HUES64 (cell line): ENCODE data around the gene RIC3.
"Not testable (repeated sequence)": the region's sequence is repeated elsewhere in the genome, so short reads cannot be mapped to it uniquely, and the experiment has no call there.

ENCODE experiments used
- H3K27ac ChIP-seq: 2 replicates; pipeline ENCODE4 v1.7.0; 2013; ENCODE audit warnings: low read depth, low read length, inconsistent platforms
- H3K27me3 ChIP-seq: 2 replicates; pipeline ENCODE4 v1.6.1; 2013; ENCODE audit warnings: mild to moderate bottlenecking, low read length; ENCODE audit not compliant: insufficient read depth
- H3K36me3 ChIP-seq: 2 replicates; pipeline ENCODE4 v1.6.1; 2013; ENCODE audit warnings: mild to moderate bottlenecking, low read length; ENCODE audit not compliant: insufficient read depth
- H3K4me1 ChIP-seq: 2 replicates; pipeline ENCODE4 v1.6.1; 2013; ENCODE audit warnings: mild to moderate bottlenecking, low read length, moderate library complexity; ENCODE audit not compliant: insufficient read depth
- H3K4me3 ChIP-seq: 2 replicates; pipeline ENCODE4 v1.5.1; 2013; ENCODE audit warnings: mild to moderate bottlenecking, low read length, moderate library complexity
- H3K9ac ChIP-seq: 2 replicates; pipeline ENCODE4 v1.6.1; 2013; ENCODE audit warnings: mild to moderate bottlenecking, low read depth, low read length
- H3K9me3 ChIP-seq: 2 replicates; pipeline ENCODE4 v1.6.1; 2013; ENCODE audit warnings: low read depth, low read length; ENCODE audit not compliant: insufficient read depth
- WGBS: fragments of 150-250, 120-280 bp; methylation state at CpG from one replicate; pipeline ENCODE4 v1.1.7; 2013; ENCODE audit warnings: missing lambda C conversion rate; 5-methylcytosine and 5-hydroxymethylcytosine counted together

Gene RIC3

GRCh38 chr11:8183111-8183510 lies 14.3 kb upstream of the RIC3 start:
- H3K27me3 ChIP-seq = no peaks in the 10 kb centered on the region
- no peaks in the 10 kb centered on the region for H3K4me1 ChIP-seq
- H3K9me3 ChIP-seq = no peaks in the 10 kb centered on the region; the same call in 1 of the 2 replicates
- no peak overlapping the region for H3K4me3 ChIP-seq
- no peak overlapping the region for H3K27ac ChIP-seq
- 76% methylated on average over 5 of the region's 5 CpGs for WGBS
- H3K9ac ChIP-seq = no peak overlapping the region
- H3K36me3 ChIP-seq = no peaks in the 10 kb centered on the region

GRCh38 chr11:8180469-8180868 lies 11.6 kb upstream of the RIC3 start:
- WGBS = 63% methylated on average over 4 of the region's 4 CpGs
- Histone ChIP-seq H3K4me1 (no peaks in the 10 kb centered on the region), H3K9ac (no peak overlapping the region), H3K27me3 (no peaks in the 10 kb centered on the region), H3K27ac (no peak overlapping the region), H3K9me3 (no peaks in the 10 kb centered on the region; the same call in 1 of the 2 replicates), H3K36me3 (no peaks in the 10 kb centered on the region), H3K4me3 (no peak overlapping the region)

- Histone ChIP-seq H3K27me3 (no peaks in the 10 kb centered on the region), H3K4me1 (no peaks in the 10 kb centered on the region), H3K36me3 (no peaks in the 10 kb centered on the region), H3K9ac (no peak overlapping the region), H3K27ac (no peak overlapping the region), H3K9me3 (no peaks in the 10 kb centered on the region), H3K4me3 (no peak overlapping the region)
- 75% methylated on average over 1 of the region's 1 CpG for WGBS
These were observed 9.5 kb upstream of the RIC3 start for GRCh38 chr11:8178297-8178696.

- H3K9ac ChIP-seq = no peak overlapping the region
- H3K27ac ChIP-seq = no peak overlapping the region
- H3K4me3 ChIP-seq = no peak overlapping the region
- 78% methylated on average over 5 of the region's 5 CpGs for WGBS
- no peaks in the 10 kb centered on the region for H3K4me1 ChIP-seq
- H3K9me3 ChIP-seq = no peaks in the 10 kb centered on the region
- no peaks in the 10 kb centered on the region for H3K27me3 ChIP-seq
- no peaks in the 10 kb centered on the region for H3K36me3 ChIP-seq
These were observed 8.3 kb upstream of the RIC3 start for GRCh38 chr11:8177136-8177535.

- no peak overlapping the region for H3K27ac ChIP-seq
- peak overlapping the region; percentile 93 for H3K4me3 ChIP-seq
- no peaks in the 10 kb centered on the region for H3K36me3 ChIP-seq
- peaks cover 7% of the 10 kb centered on the region for H3K4me1 ChIP-seq
- WGBS = 74% methylated on average over 4 of the region's 4 CpGs
- no peaks in the 10 kb centered on the region for H3K9me3 ChIP-seq
- H3K27me3 ChIP-seq = peaks cover 27% of the 10 kb centered on the region
- peak overlapping the region; percentile 83; the same call in 1 of the 2 replicates for H3K9ac ChIP-seq
These were observed 1.0 kb downstream of the RIC3 start for GRCh38 chr11:8167796-8168195.

GRCh38 chr11:8164746-8165145 lies 4.1 kb downstream of the RIC3 start:
- H3K9ac ChIP-seq = no peak overlapping the region
- peaks cover 5% of the 10 kb centered on the region for H3K4me1 ChIP-seq
- H3K9me3 ChIP-seq = no peaks in the 10 kb centered on the region
- no peak overlapping the region for H3K4me3 ChIP-seq
- peaks cover 18% of the 10 kb centered on the region for H3K27me3 ChIP-seq
- no peaks in the 10 kb centered on the region for H3K36me3 ChIP-seq
- H3K27ac ChIP-seq = no peak overlapping the region

GRCh38 chr11:8161627-8162304 lies 7.1 kb downstream of the RIC3 start:
- not testable (repeated sequence) for H3K27me3 ChIP-seq, H3K4me1 ChIP-seq, H3K9me3 ChIP-seq, H3K4me3 ChIP-seq, H3K9ac ChIP-seq, H3K36me3 ChIP-seq, H3K27ac ChIP-seq
- 93% methylated on average over 7 of the region's 13 CpGs for WGBS

GRCh38 chr11:8156877-8157276 lies 11.9 kb downstream of the RIC3 start:
- no peaks in the 10 kb centered on the region for H3K36me3 ChIP-seq
- H3K27me3 ChIP-seq = no peaks in the 10 kb centered on the region
- 99% methylated on average over 2 of the region's 3 CpGs for WGBS
- no peaks in the 10 kb centered on the region for H3K9me3 ChIP-seq
- no peak overlapping the region for H3K9ac ChIP-seq
- H3K4me1 ChIP-seq = peaks cover 10% of the 10 kb centered on the region
- H3K27ac ChIP-seq = no peak overlapping the region
- no peak overlapping the region for H3K4me3 ChIP-seq

GRCh38 chr11:8149726-8150125 lies 19.1 kb downstream of the RIC3 start:
- Histone ChIP-seq H3K9ac (no peak overlapping the region), H3K4me1 (peaks cover 21% of the 10 kb centered on the region), H3K4me3 (no peak overlapping the region), H3K36me3 (no peaks in the 10 kb centered on the region; the same call in 1 of the 2 replicates), H3K9me3 (no peaks in the 10 kb centered on the region), H3K27me3 (no peaks in the 10 kb centered on the region), H3K27ac (no peak overlapping the region)
- 90% methylated on average over 6 of the region's 6 CpGs for WGBS

- no peaks in the 10 kb centered on the region for H3K9me3 ChIP-seq
- H3K27ac ChIP-seq = no peak overlapping the region
- no peak overlapping the region for H3K4me3 ChIP-seq
These were observed 30.3 kb downstream of the RIC3 start for GRCh38 chr11:8138526-8138925.

GRCh38 chr11:8127447-8127846 lies 41.4 kb downstream of the RIC3 start:
- no peaks in the 10 kb centered on the region for H3K4me1 ChIP-seq
- no peak overlapping the region for H3K4me3 ChIP-seq
- H3K9me3 ChIP-seq = no peaks in the 10 kb centered on the region
- no peak overlapping the region for H3K27ac ChIP-seq
- no peak overlapping the region for H3K9ac ChIP-seq
- H3K27me3 ChIP-seq = no peaks in the 10 kb centered on the region
- H3K36me3 ChIP-seq = peaks cover 10% of the 10 kb centered on the region
- whole genome bisulfite sequencing = 87% methylated on average over 2 of the region's 2 CpGs

More at GRCh38 chr11:8138526-8138925, 30.3 kb downstream of the RIC3 start:
- no peaks in the 10 kb centered on the region for H3K27me3 ChIP-seq
- no peaks in the 10 kb centered on the region for H3K4me1 ChIP-seq
- H3K36me3 ChIP-seq = peaks cover 36% of the 10 kb centered on the region
- no peak overlapping the region for H3K9ac ChIP-seq
- WGBS = 95% methylated on average over 2 of the region's 2 CpGs
